Testis (tissue), 3 donors: ENCODE results near the gene CBFA2T3. TPM values are rescaled to one million over a fixed set of nuclear protein-coding genes. Genes with fewer than 3 reads are reported as not detected.

Experiments
- DNase-seq: peaks from one replicate; pipeline ENCODE4 v3.0.0-alpha.2; 2019
- H3K27ac ChIP-seq, 2 donors: fragments of 200-600 bp; sonication (generic); one replicate each; pipeline ENCODE4 v1.5.1; 2019
- H3K27me3 ChIP-seq: fragments of 200-600 bp; sonication (generic); one replicate; pipeline ENCODE4 v1.5.1; 2019
- H3K36me3 ChIP-seq: fragments of 200-600 bp; sonication (generic); one replicate; pipeline ENCODE4 v1.5.1; 2017; ENCODE audit warnings: low read depth; ENCODE audit errors: missing control alignments
- H3K4me1 ChIP-seq: fragments of 200-600 bp; sonication (generic); one replicate; pipeline ENCODE4 v1.5.1; 2019
- H3K4me3 ChIP-seq, 2 donors: fragments of 200-600 bp; sonication (generic); one replicate each; pipeline ENCODE4 v1.5.1; 2017 to 2019
- H3K9me3 ChIP-seq: fragments of 200-600 bp; sonication (generic); one replicate; pipeline ENCODE4 v1.5.1; 2017
- CTCF ChIP-seq, 3 experiments: fragments of 450-650 bp in 2 of 3; fragments of 200-600 bp in 1 of 3; sonication (generic) in 1 of 3; IDR thresholded peaks; one replicate each; pipeline ENCODE4 v1.5.1; 2016 to 2019; ENCODE audit warnings: antibody characterized with exemption in 3 of 3, mild to moderate bottlenecking in 2 of 3, moderate library complexity in 1 of 3
- POLR2A ChIP-seq: fragments of 450-650 bp; IDR thresholded peaks from one replicate; pipeline ENCODE4 v1.6.1; 2017; ENCODE audit warnings: antibody characterized with exemption, mild to moderate bottlenecking, moderate library complexity
- WGBS, 2 donors: methylation state at CpG; one replicate each; pipeline ENCODE4 v1.1.5; 2018; 5-methylcytosine and 5-hydroxymethylcytosine counted together
- intact Hi-C: fragments of 100-400 bp; cut with DNase I; formaldehyde crosslinking; loops from one replicate; pipeline ENCODE4 v1.15.1; 2023; ENCODE audit warnings: low total_unique reads
- polyA plus RNA-seq: library from polyadenylated mRNA; stranded (reverse); fragments of 350-450 nt; fragmentation: Illumina TruSeq; extraction: RNeasy Lipid Tissue Mini Kit (QIAGEN cat#74804); gene quantifications from one replicate; pipeline ENCODE4 v1.2.3, GENCODE V29; 2014; ENCODE audit warnings: low read depth, low replicate concordance; ENCODE audit not compliant: insufficient read depth
- total RNA-seq, 2 donors: library from RNA; depleted of rRNA; stranded (reverse); fragments of >200 nt; gene quantifications; one replicate each; pipeline ENCODE4 v1.2.3, GENCODE V29; 2016

CBFA2T3 gene
- total and polyA plus RNA-seq, 3 donors from 2014 or later = 7.1 to 11.9 (median 9.2) TPM

- DNase-seq = no peak
- WGBS, 2 donors = 95 to 96% methylated on average over 13 of the region's 13 CpGs
- TF ChIP-seq POLR2A (no peak), CTCF (IDR thresholded peaks at IDR 0.05) (no peak)
- no peak overlapping the region for H3K27ac ChIP-seq
- no peaks in the 10 kb centered on the region for H3K27me3 ChIP-seq
- H3K9me3 ChIP-seq = no peaks in the 10 kb centered on the region
- H3K4me1 ChIP-seq = peaks cover 19% of the 10 kb centered on the region
- intact Hi-C loops = no loop called here
- no peak overlapping the region for H3K4me3 ChIP-seq
- no peaks in the 10 kb centered on the region for H3K36me3 ChIP-seq
Measured at GRCh38 chr16:88913870-88914269, 63.1 kb downstream of the CBFA2T3 start.

- WGBS, 2 donors = 94% methylated on average over 9 to 16 of the region's 16 CpGs
- TF ChIP-seq CTCF (IDR thresholded peaks at IDR 0.05) = no peak
- no peak for TF ChIP-seq POLR2A
- Histone ChIP-seq H3K4me1 (peaks cover 20% of the 10 kb centered on the region), H3K36me3 (no peaks in the 10 kb centered on the region), H3K27me3 (no peaks in the 10 kb centered on the region), H3K27ac (no peak overlapping the region), H3K4me3 (no peak overlapping the region), H3K9me3 (no peaks in the 10 kb centered on the region)
- no peak for DNase-seq
- intact Hi-C loops = no loop called here
Measured at GRCh38 chr16:88913001-88913612, 63.9 kb downstream of the CBFA2T3 start.

- Histone ChIP-seq H3K27me3 (no peaks in the 10 kb centered on the region), H3K4me3 (no peak overlapping the region), H3K27ac (no peak overlapping the region), H3K9me3 (no peaks in the 10 kb centered on the region), H3K4me1 (peaks cover 20% of the 10 kb centered on the region), H3K36me3 (no peaks in the 10 kb centered on the region)
- TF ChIP-seq CTCF (IDR thresholded peaks at IDR 0.05) (no peak), POLR2A (no peak)
- WGBS, 2 donors = 86 to 94% methylated on average over 12 to 15 of the region's 15 CpGs
- no peak for DNase-seq
- intact Hi-C loops = no loop called here
Measured at GRCh38 chr16:88912556-88912955, 64.5 kb downstream of the CBFA2T3 start.

- H3K27ac ChIP-seq = no peak overlapping the region
- no peak for DNase-seq
- WGBS, 2 donors = 84 to 100% methylated on average over 4 to 16 of the region's 16 CpGs
- H3K27me3 ChIP-seq = no peaks in the 10 kb centered on the region
- no peaks in the 10 kb centered on the region for H3K36me3 ChIP-seq
- H3K9me3 ChIP-seq = no peaks in the 10 kb centered on the region
- intact Hi-C loops = no loop called here
- H3K4me1 ChIP-seq = peaks cover 20% of the 10 kb centered on the region
- TF ChIP-seq CTCF (IDR thresholded peaks at IDR 0.05) = no peak
- TF ChIP-seq POLR2A = no peak
- no peak overlapping the region for H3K4me3 ChIP-seq
Measured at GRCh38 chr16:88911946-88912310, 65.1 kb downstream of the CBFA2T3 start.
